Activated T-cell treated with anti-CD3 and anti-CD28 coated beads for 4 hours (primary cell): Measurements from ENCODE around the gene VEGFB.

Source experiments
- DNase-seq: peaks from one replicate; pipeline ENCODE4 v3.0.0-alpha.2; 2020

VEGFB gene

GRCh38 chr11:64233913-64234586 is at the start of gene VEGFB:
VEGFB (plus strand) TSS chr11:64234584; CDS start chr11:64234834, 250 bp downstream.
- DNase-seq: peak; percentile 69

- DNase-seq: no peak
Observed at GRCh38 chr11:64185175-64185692, 49.1 kb upstream of the VEGFB start.

- DNase-seq: peak; percentile 96
Observed at GRCh38 chr11:64185693-64186491, 48.5 kb upstream of the VEGFB start, which contains the start of gene STIP1. STIP1 (plus strand) TSS chr11:64186171; CDS start chr11:64186262, 91 bp downstream.

GRCh38 chr11:64186492-64187165 is 47.8 kb upstream of the VEGFB start:
- DNase-seq: peak; percentile 21

- DNase-seq: no peak
Observed at GRCh38 chr11:64192434-64192833, 42.0 kb upstream of the VEGFB start.

- DNase-seq: no peak
Observed at GRCh38 chr11:64196626-64197025, 37.8 kb upstream of the VEGFB start.

- DNase-seq: no peak
Observed at GRCh38 chr11:64198511-64198910, 35.9 kb upstream of the VEGFB start.

- DNase-seq: no peak
Observed at GRCh38 chr11:64201543-64201942, 32.8 kb upstream of the VEGFB start.

GRCh38 chr11:64202992-64203391 is 31.4 kb upstream of the VEGFB start:
- no peak for DNase-seq

GRCh38 chr11:64203421-64204079 is 30.8 kb upstream of the VEGFB start:
- no peak for DNase-seq

GRCh38 chr11:64204080-64204440 is 30.3 kb upstream of the VEGFB start:
- DNase-seq: no peak

- DNase-seq: peak; percentile 72
Observed at GRCh38 chr11:64204464-64204989, 29.9 kb upstream of the VEGFB start.

GRCh38 chr11:64206457-64207255 is 27.7 kb upstream of the VEGFB start, which contains the start of gene FERMT3:
FERMT3 (plus strand) TSS chr11:64206721; CDS start chr11:64207365, 644 bp downstream.
- peak; percentile 64 for DNase-seq

- DNase-seq: peak; percentile 76
Observed at GRCh38 chr11:64207256-64208085, 26.9 kb upstream of the VEGFB start.

GRCh38 chr11:64208086-64208795 is 26.1 kb upstream of the VEGFB start:
- DNase-seq: no peak

GRCh38 chr11:64208796-64209562 is 25.4 kb upstream of the VEGFB start:
- no peak for DNase-seq

- no peak for DNase-seq
Observed at GRCh38 chr11:64209563-64209843, 24.9 kb upstream of the VEGFB start.

GRCh38 chr11:64210301-64211020 is 23.9 kb upstream of the VEGFB start:
- DNase-seq: no peak
